ENCODE data around the gene COLEC12. TPM values are rescaled to one million over a fixed set of nuclear protein-coding genes. Genes with fewer than 3 reads are reported as not detected.
A peak's percentile ranks its signal among the peaks of the same experiment; 100 is the strongest.

COLEC12 gene
- total RNA-seq, 4 donors from 2014 or later = 2.1 to 6.2 (median 5.2) TPM

DNA sequence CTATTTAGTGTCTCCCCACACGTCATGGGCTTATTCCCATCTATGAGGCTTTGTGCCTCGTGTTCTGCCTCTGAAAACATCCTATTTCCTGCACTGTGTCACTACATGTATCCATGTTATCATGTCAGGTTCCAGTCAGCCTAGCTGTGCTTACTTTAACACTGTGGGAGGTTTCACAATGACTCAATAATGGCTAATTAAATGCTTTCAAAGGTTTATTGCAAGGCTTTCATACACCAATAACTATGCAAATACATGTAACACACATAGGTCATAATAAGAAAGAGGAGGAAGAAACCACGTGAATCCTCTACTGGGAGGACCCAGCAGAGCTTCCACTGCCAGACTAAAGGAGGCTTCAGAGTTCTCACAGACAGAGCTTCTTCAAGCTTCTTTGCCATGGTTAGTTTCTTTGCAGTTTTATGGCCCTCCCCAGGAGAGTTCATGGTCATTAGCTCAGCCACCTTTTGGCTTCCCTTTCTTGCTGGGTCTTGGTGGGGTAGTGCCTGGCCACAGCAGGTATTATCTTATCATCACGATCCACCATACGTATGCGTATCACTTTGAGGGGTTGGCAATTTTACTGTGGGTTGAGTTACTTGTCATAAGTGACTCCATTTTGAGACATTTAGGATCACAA, 5.1 kb upstream of the COLEC12 start:
- no peaks in the 10 kb centered on the region for H3K36me3 ChIP-seq
- H3K4me3 ChIP-seq = no peak overlapping the region
- H3K9me3 ChIP-seq = no peaks in the 10 kb centered on the region
- 75% methylated on average over 6 of the region's 6 CpGs for WGBS
- peaks cover 10% of the 10 kb centered on the region for H3K27me3 ChIP-seq
- TF ChIP-seq POLR2AphosphoS5 (IDR thresholded peaks at IDR 0.05) = no peak
- TF ChIP-seq EP300 (IDR thresholded peaks at IDR 0.05) = no peak
- TF ChIP-seq, protein P1, sequence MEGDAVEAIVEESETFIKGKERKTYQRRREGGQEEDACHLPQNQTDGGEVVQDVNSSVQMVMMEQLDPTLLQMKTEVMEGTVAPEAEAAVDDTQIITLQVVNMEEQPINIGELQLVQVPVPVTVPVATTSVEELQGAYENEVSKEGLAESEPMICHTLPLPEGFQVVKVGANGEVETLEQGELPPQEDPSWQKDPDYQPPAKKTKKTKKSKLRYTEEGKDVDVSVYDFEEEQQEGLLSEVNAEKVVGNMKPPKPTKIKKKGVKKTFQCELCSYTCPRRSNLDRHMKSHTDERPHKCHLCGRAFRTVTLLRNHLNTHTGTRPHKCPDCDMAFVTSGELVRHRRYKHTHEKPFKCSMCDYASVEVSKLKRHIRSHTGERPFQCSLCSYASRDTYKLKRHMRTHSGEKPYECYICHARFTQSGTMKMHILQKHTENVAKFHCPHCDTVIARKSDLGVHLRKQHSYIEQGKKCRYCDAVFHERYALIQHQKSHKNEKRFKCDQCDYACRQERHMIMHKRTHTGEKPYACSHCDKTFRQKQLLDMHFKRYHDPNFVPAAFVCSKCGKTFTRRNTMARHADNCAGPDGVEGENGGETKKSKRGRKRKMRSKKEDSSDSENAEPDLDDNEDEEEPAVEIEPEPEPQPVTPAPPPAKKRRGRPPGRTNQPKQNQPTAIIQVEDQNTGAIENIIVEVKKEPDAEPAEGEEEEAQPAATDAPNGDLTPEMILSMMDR (IDR thresholded peaks at IDR 0.05) = no peak
- TF ChIP-seq POLR2A (IDR thresholded peaks at IDR 0.05) = no peak
- DNase-seq (ENCODE audit: low spot score in 2 of 2) = no peak
- H3K27ac ChIP-seq = no peak overlapping the region
- H3K4me1 ChIP-seq = peaks cover 3% of the 10 kb centered on the region

DNA sequence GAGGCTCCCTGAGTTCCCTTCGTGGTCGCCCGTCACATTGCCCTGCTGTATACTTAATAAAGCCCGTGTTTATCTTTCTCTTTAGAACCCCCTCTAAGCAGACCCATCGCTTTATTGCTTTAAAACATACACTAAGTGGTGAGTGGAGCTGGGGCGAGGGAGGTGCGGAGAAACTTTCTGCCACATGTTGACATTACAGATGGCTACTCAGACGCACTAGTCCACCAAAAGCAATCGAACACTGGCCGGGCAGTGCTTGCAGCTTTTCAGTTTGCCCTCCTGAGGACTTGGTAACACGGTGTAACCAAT, 859 bp upstream of the COLEC12 start:
- Histone ChIP-seq H3K27me3 (peaks cover 33% of the 10 kb centered on the region), H3K4me3 (no peak overlapping the region)
- 70% methylated on average over 11 of the region's 11 CpGs for WGBS

DNA sequence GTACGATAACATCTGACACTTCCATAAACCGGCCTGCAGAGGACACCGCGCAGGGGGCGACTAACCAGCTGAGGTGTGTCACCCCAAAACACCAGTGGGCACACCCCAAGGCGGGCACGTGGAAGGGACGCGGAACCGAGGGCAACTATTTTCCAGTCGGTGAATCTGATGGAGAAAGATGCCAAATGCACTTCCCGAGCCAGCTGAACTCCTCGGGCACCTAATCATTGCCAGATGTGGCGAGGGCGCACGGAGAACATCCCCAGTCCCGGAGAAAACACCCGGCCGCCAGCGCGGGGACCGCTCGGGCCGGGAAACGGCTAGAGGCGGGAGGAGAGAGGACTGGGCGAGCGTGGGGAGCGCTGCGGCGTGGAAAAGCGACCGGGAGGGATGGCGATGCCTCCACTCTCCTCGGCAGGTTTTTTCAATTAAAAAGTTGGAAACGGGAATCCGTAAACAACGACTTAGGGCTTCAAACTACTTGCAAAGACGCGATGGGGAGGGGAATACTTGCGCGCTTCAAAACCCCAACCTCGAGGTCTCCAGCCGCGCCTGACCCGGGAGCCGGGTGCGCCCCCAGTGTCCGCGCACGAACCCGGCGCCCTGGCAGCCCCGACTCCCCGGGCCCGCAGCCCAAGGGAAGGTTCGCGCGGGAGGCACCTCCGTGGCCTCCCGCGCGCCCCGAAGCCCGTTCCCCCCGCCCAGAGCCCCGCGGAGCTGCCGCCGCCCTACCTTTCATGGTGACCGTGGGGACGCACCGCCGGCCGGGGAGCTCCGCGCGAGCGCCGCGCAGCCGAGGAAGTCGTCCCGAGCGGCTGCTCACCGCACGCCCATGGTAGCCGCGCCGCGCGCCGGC, 497 bp downstream of the COLEC12 start:
- H3K27me3 ChIP-seq = peaks cover 33% of the 10 kb centered on the region
- no peaks in the 10 kb centered on the region for H3K9me3 ChIP-seq
- peak overlapping the region; percentile 52 for H3K27ac ChIP-seq
- under 1% methylated on average over 44 of the region's 93 CpGs for WGBS
- DNase-seq (ENCODE audit: low spot score in 2 of 2) = no peak
- TF ChIP-seq, protein P1 (IDR thresholded peaks at IDR 0.05) = no peak
- TF ChIP-seq POLR2A (IDR thresholded peaks at IDR 0.05) = no peak
- TF ChIP-seq EP300 (IDR thresholded peaks at IDR 0.05) = no peak
- TF ChIP-seq POLR2AphosphoS5 (IDR thresholded peaks at IDR 0.05) = no peak
- peaks cover 19% of the 10 kb centered on the region for H3K4me1 ChIP-seq
- peak overlapping the region; percentile 68 for H3K4me3 ChIP-seq
- no peaks in the 10 kb centered on the region for H3K36me3 ChIP-seq

More for the DNA sequence above, 859 bp upstream of the COLEC12 start:
- no peak for TF ChIP-seq POLR2AphosphoS5 (IDR thresholded peaks at IDR 0.05)
- no peak for TF ChIP-seq POLR2A (IDR thresholded peaks at IDR 0.05)
- TF ChIP-seq EP300 (IDR thresholded peaks at IDR 0.05) = no peak
- TF ChIP-seq, protein P1 (IDR thresholded peaks at IDR 0.05) = no peak
- Histone ChIP-seq H3K36me3 (no peaks in the 10 kb centered on the region), H3K4me1 (peaks cover 19% of the 10 kb centered on the region), H3K27ac (no peak overlapping the region), H3K9me3 (no peaks in the 10 kb centered on the region)
- DNase-seq (ENCODE audit: low spot score in 2 of 2) = no peak

DNA sequence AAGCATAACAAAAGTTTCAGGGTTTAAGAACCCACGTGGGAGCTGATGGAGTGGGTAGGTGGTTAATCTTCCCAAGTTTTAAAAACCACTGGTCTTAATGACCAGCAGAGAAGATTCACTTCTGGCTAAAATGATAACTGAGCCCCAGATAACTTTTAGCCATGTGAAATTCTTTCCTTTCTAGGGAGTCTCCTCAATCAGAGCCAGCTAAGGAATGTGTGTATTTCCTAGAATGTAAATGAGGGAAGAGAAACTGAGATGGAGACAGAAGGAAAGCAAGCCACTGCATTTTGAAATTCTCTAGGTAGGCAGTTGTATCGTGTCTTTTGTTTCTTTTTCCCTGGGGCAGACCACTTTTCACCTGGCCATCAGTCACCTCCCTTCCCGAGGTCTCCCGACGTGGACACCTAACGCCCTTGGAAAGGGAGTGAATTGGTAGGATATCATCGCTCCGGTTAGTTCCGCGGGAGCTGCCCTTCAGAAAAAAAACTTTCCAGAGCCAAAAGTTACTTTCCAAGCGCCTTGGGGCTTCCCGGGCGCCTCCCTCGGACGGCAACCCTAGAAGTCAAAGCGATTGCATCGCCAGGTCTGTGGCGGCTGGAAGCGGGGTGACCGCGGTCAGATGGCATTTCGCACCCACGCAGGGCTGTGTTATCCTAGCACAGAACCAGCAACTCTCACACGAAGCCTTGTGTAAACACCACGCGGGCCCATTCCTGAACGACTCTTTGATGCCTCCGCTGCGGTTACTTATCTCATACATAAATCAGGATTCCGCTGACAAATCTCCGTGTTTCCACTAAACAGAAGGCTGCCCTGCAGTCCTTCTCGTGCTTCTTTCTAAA, 1.3 kb downstream of the COLEC12 start:
- Histone ChIP-seq H3K4me3 (peak overlapping the region; percentile 68), H3K27ac (no peak overlapping the region), H3K4me1 (peaks cover 19% of the 10 kb centered on the region), H3K9me3 (no peaks in the 10 kb centered on the region), H3K36me3 (no peaks in the 10 kb centered on the region), H3K27me3 (peaks cover 33% of the 10 kb centered on the region)
- TF ChIP-seq POLR2AphosphoS5 (IDR thresholded peaks at IDR 0.05) (no peak), EP300 (IDR thresholded peaks at IDR 0.05) (no peak), POLR2A (IDR thresholded peaks at IDR 0.05) (no peak)
- TF ChIP-seq, protein P1 (IDR thresholded peaks at IDR 0.05) = no peak
- 3% methylated on average over 28 of the region's 32 CpGs for WGBS
- DNase-seq (ENCODE audit: low spot score in 2 of 2) = no peak
